HEK293T (cell line): ENCODE measurements around the gene TSEN2.

Source experiments
- BHLHE40 ChIP-seq: fragments of 450-650 bp; IDR thresholded peaks from 2 replicates; pipeline ENCODE4 v1.6.1; 2016; ENCODE audit warnings: mild to moderate bottlenecking, moderate library complexity, borderline replicate concordance
- CTBP1 ChIP-seq: fragments of 450-650 bp; IDR thresholded peaks from 2 replicates; pipeline ENCODE4 v1.6.1; 2016; ENCODE audit warnings: borderline replicate concordance
- ELF4 ChIP-seq: fragments of 450-650 bp; IDR thresholded peaks from 2 replicates; pipeline ENCODE4 v1.6.1; 2017; ENCODE audit warnings: antibody characterized with exemption
- FOXA1 ChIP-seq: fragments of 450-650 bp; IDR thresholded peaks from 2 replicates; pipeline ENCODE4 v1.6.1; 2016; ENCODE audit warnings: mild to moderate bottlenecking
- FOXM1 ChIP-seq: fragments of 450-650 bp; IDR thresholded peaks from 2 replicates; pipeline ENCODE4 v1.6.1; 2017; ENCODE audit warnings: mild to moderate bottlenecking, borderline replicate concordance
- HDGF ChIP-seq: fragments of 450-650 bp; IDR thresholded peaks from 2 replicates; pipeline ENCODE4 v1.6.1; 2017; ENCODE audit warnings: antibody characterized with exemption, borderline replicate concordance
- LEF1 ChIP-seq: fragments of 450-650 bp; IDR thresholded peaks from 2 replicates; pipeline ENCODE4 v1.6.1; 2017; ENCODE audit warnings: mild to moderate bottlenecking, borderline replicate concordance
- PKNOX1 ChIP-seq: fragments of 450-650 bp; IDR thresholded peaks from 2 replicates; pipeline ENCODE4 v1.6.1; 2016
- SP1 ChIP-seq: fragments of 450-650 bp; IDR thresholded peaks from 2 replicates; pipeline ENCODE4 v1.6.1; 2017
- SUZ12 ChIP-seq: fragments of 450-650 bp; IDR thresholded peaks from 2 replicates; pipeline ENCODE4 v1.6.1; 2016; ENCODE audit warnings: mild to moderate bottlenecking
- TARDBP ChIP-seq: fragments of 450-650 bp; IDR thresholded peaks from 2 replicates; pipeline ENCODE4 v1.6.1; 2016
- ZNF384 ChIP-seq: fragments of 450-650 bp; IDR thresholded peaks from 2 replicates; pipeline ENCODE4 v1.6.1; 2016

DNA sequence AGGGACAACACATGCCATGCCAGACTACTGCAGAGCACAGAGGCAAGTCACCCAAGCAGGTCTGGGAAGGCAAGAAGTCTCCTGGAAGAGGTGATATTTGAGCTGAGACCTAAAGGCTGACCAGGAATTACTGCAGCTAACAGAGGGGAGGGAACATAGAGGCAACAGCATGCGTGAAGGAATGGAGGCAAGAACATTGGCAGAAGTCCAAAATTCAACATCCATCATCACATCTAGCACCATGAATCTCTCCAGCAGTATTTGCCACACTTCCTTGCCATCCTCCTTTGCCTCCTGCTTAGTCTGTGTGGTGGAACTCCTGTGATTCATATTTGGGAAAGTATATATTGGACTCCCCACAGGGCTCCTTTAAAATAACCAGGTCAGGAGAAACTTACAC, 870 bp upstream of the TSEN2 start:
- TF ChIP-seq TARDBP = no peak
- no peak for TF ChIP-seq ZNF384
- no peak for TF ChIP-seq SP1
- TF ChIP-seq FOXA1 = no peak
- no peak for TF ChIP-seq BHLHE40
- TF ChIP-seq HDGF = no peak
- TF ChIP-seq PKNOX1 = no peak
- no peak for TF ChIP-seq ELF4
- TF ChIP-seq CTBP1 = no peak
- TF ChIP-seq FOXM1 = no peak
- no peak for TF ChIP-seq LEF1
- TF ChIP-seq SUZ12 = no peak
